ENCODE measurements around the gene KRI1.

Gene KRI1

GRCh38 chr19:10565567-10566407 lies at the start of gene KRI1:
TSS of gene KRI1 (minus strand) at chr19:10566010. CDS start at chr19:10565999, 11 bp downstream.
- peak; percentile 93 for DNase-seq (ENCODE audit: low read depth, low spot score)

- DNase-seq (ENCODE audit: low read depth, low spot score) = no peak
Measured at GRCh38 chr19:10612499-10613119, 46.8 kb upstream of the KRI1 start.

- no peak for DNase-seq (ENCODE audit: low read depth, low spot score)
Measured at GRCh38 chr19:10611907-10612306, 46.1 kb upstream of the KRI1 start.

DNA sequence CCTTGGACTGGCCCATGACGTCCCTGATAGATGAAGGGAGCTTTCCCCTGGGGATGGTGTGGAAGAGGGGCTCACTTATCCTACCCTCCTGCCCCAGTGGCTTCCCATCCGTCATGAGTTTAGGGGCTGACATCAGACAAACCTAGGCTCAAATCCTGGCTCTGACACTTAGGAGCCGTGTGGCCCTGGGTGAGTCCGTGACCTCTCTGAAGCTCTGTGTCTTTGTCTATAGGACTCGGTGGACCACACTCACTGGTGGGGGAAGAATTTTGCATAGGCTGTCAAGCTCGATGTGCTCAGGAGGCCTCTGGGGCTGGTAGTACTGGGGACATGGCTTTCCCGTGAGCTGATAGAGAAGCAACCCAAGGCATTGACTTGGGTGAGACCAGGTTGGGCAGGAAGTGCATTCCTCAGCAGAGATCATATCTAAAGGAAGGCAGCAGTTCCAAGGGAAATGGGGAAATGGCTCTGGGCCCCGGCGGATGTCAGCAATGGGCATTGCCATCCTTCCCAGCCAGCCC lies 38.7 kb upstream of the KRI1 start:
- no peak for DNase-seq (ENCODE audit: low read depth, low spot score)

DNA sequence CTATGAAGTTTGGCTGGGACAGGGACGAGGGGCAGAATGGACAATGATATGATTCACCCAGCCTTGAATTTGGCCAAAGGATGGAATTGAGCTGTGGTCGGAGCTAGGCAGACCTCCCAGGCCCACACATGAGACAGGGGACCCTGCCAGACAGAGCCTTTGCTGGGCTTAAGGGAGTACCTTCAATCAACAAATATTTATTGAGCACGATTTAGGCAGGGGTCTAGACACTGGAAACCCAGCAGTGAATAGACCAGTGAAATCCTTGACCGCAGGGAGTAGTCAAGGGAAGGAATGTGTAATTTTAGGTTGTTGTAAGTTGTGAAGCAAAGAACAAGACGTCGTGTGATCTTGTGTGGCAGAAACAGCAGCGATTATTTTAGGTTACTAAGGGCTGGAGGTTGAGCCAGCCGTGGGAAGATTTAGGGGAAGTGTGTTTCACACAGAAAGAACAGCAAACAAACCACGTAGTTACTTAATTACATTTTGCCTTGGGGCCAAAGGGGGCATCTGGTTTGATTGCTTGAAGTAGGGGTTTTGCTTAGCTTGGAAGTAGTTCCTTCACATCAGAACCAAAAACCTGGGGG lies 38.2 kb upstream of the KRI1 start:
- no peak for DNase-seq (ENCODE audit: low read depth, low spot score)

- peak; percentile 66 for DNase-seq (ENCODE audit: low read depth, low spot score)
Measured at GRCh38 chr19:10603084-10603872, 37.5 kb upstream of the KRI1 start.

DNA sequence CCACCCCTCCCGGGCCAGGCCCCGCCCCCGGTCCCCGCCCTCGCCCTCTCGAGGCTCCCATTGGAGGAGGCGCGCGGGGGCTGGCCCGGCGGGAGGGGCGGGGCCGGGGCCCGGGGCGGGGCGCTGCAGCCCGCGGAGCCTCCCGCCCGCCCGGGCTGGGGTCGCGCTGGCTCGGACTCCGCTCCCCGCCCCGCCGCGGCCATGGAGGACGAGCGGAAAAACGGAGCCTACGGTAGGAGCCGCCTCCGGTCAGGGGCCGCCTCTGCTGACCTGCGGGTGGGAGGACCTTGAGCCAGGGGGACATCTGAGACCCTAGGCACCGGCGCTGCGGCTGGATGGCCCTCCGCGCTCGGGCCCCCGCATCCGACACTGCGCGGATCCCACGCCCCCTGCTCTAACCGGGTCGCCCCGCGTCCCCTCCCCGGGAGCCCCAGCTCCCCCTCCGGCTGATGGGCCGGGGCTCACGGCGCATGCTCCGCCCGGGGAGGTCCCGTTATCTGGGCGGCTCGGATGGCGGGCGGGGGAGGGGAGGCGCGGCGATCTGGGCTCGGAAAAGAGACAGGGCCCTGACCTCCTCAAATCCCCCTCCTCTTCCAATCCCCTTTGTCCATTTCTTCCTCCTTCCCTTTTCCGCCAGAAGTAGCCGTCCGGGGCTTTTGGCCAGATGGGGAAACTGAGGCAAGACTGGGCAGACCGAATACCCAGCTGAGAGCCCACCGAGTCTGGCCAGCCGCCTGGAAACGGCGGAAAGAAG lies 36.7 kb upstream of the KRI1 start:
- peak; percentile 80 for DNase-seq (ENCODE audit: low read depth, low spot score)

DNA sequence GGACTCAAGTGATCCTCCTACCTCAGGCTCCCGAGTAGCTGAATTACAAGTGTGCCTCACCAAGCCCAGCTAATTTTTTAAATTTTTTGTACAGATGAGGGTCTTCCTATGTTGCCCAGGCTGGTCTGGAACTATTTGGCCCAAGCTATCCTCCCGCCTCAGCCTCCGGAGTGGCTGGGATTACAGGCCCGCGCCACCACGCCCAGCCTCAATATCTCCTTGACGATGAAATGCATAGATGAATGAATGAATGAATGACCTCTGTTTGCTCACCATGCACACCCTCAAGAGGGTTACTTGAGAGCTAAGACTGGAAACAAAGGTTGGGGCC lies 36.2 kb upstream of the KRI1 start:
- no peak for DNase-seq (ENCODE audit: low read depth, low spot score)

- DNase-seq (ENCODE audit: low read depth, low spot score) = no peak
Measured at GRCh38 chr19:10600149-10600548, 34.3 kb upstream of the KRI1 start.

DNA sequence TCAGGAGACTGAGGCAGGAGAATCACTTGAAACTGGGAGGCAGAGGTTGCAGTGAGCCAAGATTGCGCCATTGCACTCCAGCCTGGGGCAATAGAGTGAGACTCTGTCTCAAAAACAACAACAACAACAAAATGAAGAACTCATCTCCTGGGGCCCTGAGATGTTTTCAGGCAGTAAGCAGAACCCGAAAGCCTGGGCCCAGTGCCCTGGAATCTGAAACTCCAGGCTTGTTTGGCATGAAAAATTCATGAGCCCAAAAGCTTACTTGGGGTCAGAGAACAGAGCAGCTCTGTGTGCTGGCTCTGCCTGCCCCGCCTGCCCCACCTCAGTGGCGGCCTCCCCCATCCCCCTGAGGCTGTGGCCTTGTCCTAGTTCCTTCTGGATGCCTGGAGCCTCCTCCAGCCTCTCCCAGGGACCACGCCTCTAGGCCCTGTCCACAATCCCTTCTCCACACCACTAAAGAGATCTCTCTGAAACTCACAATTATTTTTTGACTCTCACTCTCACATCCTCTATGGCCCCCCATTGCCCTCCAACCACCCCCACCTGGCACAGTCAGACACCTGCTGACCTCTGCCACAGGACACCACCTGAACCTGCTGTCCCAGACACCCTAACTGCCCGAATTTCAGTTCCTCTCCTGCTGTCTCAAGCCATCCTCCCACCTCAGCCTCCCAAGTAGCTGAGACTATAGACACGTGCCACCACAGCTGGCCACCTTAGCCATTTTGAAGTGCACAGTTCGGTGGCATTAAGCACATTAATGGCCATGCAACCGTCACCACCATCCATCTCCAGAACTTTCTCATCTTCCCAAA lies 28.2 kb upstream of the KRI1 start:
- no peak for DNase-seq (ENCODE audit: low read depth, low spot score)

- DNase-seq (ENCODE audit: low read depth, low spot score) = no peak
Measured at GRCh38 chr19:10593148-10593547, 27.3 kb upstream of the KRI1 start.

DNA sequence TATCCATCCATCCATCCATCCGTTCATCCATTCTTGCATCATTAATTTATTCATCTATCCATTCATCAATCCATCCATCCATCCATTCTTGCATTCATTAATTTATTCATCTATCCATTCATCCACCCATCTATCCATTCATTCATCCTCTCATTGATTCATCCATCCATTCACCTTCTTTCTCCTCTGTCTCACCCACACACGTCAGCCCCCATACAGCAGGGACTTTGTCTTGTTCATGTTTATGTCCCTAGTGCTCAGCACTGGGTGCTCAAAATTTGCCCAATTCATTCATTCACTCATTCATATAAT lies 22.0 kb upstream of the KRI1 start:
- DNase-seq (ENCODE audit: low read depth, low spot score) = no peak

GRCh38 chr19:10587022-10587838 lies 21.4 kb upstream of the KRI1 start, which contains the start of gene AP1M2:
TSS of gene AP1M2 (minus strand) at chr19:10587312. CDS start at chr19:10587231, 81 bp downstream.
- DNase-seq (ENCODE audit: low read depth, low spot score) = no peak

DNA sequence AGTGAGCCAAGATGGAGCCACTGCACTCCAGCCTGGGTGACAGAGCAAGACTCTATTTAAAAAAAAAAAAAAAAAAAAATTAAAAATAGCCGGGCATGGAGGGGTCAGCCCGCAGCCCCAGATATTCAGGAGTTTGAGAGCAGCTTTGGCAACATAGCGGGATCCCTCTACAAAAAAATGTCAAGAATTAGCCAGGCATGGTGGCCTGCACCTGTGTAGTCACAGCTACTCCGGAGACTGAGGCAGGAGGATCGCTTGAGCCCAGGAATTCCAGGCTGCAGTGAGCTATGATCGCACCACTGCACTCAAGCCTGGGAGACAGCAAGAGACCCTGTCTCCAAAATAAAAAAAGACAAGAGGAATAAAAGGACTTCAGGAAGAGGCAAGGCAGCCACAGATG lies 20.6 kb upstream of the KRI1 start:
- DNase-seq (ENCODE audit: low read depth, low spot score) = no peak

DNA sequence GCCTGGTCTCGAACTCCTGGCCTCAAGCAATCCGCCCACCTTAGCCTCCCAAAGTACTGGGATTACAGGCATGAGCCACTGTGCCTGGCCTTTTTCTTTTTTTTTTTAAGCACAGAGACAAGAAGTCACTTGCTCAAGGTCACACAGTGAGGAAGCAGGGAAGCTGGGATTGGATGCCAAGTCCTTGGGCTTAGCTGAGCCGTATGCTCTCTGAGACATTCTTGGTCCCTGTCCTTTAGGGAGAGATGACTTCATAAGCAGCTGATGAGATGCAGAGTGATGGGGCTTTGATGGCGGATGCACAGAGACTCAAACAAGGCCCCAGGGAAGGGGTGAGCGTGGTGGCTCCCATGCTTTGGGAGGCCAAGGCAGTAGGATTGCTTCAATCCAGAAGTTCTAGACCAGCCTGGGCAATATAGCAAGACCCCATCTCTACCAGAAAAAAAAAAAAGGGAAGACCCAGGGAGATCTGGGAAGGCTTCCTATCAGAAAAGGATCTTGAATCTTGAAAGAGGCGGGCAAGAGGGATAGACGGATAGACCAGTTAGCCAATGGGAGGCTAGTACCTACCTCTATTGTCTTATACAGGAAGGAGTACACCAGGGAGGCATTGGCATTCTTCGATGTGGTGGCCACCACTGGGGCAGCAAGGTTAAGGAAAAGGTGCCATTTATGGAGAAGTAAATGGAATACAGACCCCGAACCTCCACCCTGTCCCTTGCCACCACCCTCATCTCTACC lies 17.4 kb upstream of the KRI1 start:
- no peak for DNase-seq (ENCODE audit: low read depth, low spot score)

- DNase-seq (ENCODE audit: low read depth, low spot score) = no peak
Measured at GRCh38 chr19:10582091-10582490, 16.3 kb upstream of the KRI1 start.

DNA sequence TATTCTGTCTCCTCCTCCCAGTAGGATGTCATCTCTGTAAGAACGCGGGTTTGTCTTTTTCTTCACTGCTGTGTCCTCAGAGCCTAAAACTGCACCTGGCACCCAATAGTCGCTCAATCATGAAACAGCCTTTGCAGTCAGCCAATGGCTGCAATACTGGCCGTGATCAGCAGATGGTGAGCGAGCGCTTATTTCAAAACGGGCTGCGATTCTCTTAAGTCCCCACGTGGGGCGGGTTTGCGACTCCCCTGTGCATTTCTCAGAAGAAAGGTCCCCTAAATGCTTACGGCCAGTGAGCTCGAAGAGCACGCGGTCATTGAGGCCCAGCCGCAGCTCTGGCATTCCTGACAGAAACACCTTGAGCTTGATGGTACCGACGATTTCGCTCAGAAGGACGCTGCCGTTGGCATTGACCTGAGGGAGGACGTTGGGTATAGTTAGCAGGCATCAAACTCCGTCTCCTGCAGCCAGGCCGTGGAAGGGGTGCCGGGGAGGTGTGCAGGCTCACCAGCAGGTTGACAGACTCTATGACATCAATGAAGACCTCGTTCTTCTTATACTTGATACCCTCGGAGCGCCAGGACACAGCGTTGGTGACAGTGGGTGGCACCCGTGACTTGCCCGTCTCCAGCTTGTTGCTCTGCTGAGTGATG lies 15.3 kb upstream of the KRI1 start:
- peak; percentile 76 for DNase-seq (ENCODE audit: low read depth, low spot score)

- DNase-seq (ENCODE audit: low read depth, low spot score) = no peak
Measured at GRCh38 chr19:10577951-10578350, 12.1 kb upstream of the KRI1 start.
